Measurements from ENCODE around the gene FBXW2.

GRCh38 chr9:120761006-120761405 lies 32.2 kb downstream of the FBXW2 start:
- TF ChIP-seq POLR2A (IDR thresholded peaks at IDR 0.05) (no peak), CTCF (IDR thresholded peaks at IDR 0.05 in 8 of 11, conservative IDR thresholded peaks at IDR 0.05 in 3 of 11) (no peak), POLR2AphosphoS5 (IDR thresholded peaks at IDR 0.05) (no peak)
